ENCODE measurements around the gene NSMCE1.
"Not testable (repeated sequence)": the region's sequence is repeated elsewhere in the genome, so short reads cannot be mapped to it uniquely, and the experiment has no call there.

Gene NSMCE1

GRCh38 chr16:27272697-27273096 is 4.1 kb upstream of the NSMCE1 start:
- H2BK12ac ChIP-seq (ENCODE audit: low read length); H4K8ac ChIP-seq (ENCODE audit: low read depth, low read length); H3K27me3 ChIP-seq (ENCODE audit: insufficient read depth, low read length); H3K4ac ChIP-seq (ENCODE audit: low read depth, low read length); H3K9me3 ChIP-seq (ENCODE audit: insufficient read depth, low read depth, low read length); H3K79me1 ChIP-seq (ENCODE audit: low read length); H3K14ac ChIP-seq (ENCODE audit: low read length); H4K12ac ChIP-seq (ENCODE audit: low read depth, low read length); H3K18ac ChIP-seq (ENCODE audit: low read length); H3K23ac ChIP-seq (ENCODE audit: low read length); H3K9ac ChIP-seq (ENCODE audit: low read length); H3K4me2 ChIP-seq (ENCODE audit: low read length); H3K36me3 ChIP-seq (ENCODE audit: control insufficient read depth in 1 of 2, insufficient read depth in 2 of 2, low read length in 2 of 2); DNase-seq; H2BK120ac ChIP-seq (ENCODE audit: insufficient read depth, low read length, poor library complexity); H3K27ac ChIP-seq (ENCODE audit: low read depth, low read length); H3K4me3 ChIP-seq (ENCODE audit: low read depth, low read length); H4K91ac ChIP-seq (ENCODE audit: low read depth, low read length); H3K4me1 ChIP-seq (ENCODE audit: control insufficient read depth in 1 of 2, insufficient read depth in 2 of 2, low read length in 2 of 2); H2BK5ac ChIP-seq (ENCODE audit: low read depth, low read length, poor library complexity); H2AFZ ChIP-seq (ENCODE audit: insufficient read depth, low read length, poor library complexity); H3K79me2 ChIP-seq (ENCODE audit: control insufficient read depth, insufficient read depth, low read length, poor library complexity); H2AK5ac ChIP-seq (ENCODE audit: low read length): not testable (repeated sequence)
- no CpG with 5 or more reads among the region's 7 CpGs for WGBS (ENCODE audit: extremely low coverage, insufficient coverage, insufficient read length)

- peak overlapping the region; percentile 31 for H2BK12ac ChIP-seq (ENCODE audit: low read length)
- whole genome bisulfite sequencing (ENCODE audit: extremely low coverage, insufficient coverage, insufficient read length) = no CpG with 5 or more reads among the region's 4 CpGs
Observed at GRCh38 chr16:27272076-27272475, 3.5 kb upstream of the NSMCE1 start.

GRCh38 chr16:27270349-27270748 is 1.8 kb upstream of the NSMCE1 start:
- Histone ChIP-seq H3K9me3 (ENCODE audit: insufficient read depth, low read depth, low read length) (no peaks in the 10 kb centered on the region), H3K27me3 (ENCODE audit: insufficient read depth, low read length) (no peaks in the 10 kb centered on the region), H4K12ac (ENCODE audit: low read depth, low read length) (no peak overlapping the region), H3K18ac (ENCODE audit: low read length) (no peak overlapping the region), H3K4me1 (ENCODE audit: control insufficient read depth in 1 of 2, insufficient read depth in 2 of 2, low read length in 2 of 2) (peaks cover 0 to 3% of the 10 kb centered on the region in 2 experiments), H3K4me2 (ENCODE audit: low read length) (no peak overlapping the region), H3K9ac (ENCODE audit: low read length) (no peak overlapping the region), H4K8ac (ENCODE audit: low read depth, low read length) (no peak overlapping the region), H2BK12ac (ENCODE audit: low read length) (no peak overlapping the region), H3K4me3 (ENCODE audit: low read depth, low read length) (no peak overlapping the region), H3K27ac (ENCODE audit: low read depth, low read length) (no peak overlapping the region), H3K14ac (ENCODE audit: low read length) (no peak overlapping the region), H3K36me3 (ENCODE audit: control insufficient read depth in 1 of 2, insufficient read depth in 2 of 2, low read length in 2 of 2) (no peaks in the 10 kb centered on the region), H2AK5ac (ENCODE audit: low read length) (no peak overlapping the region), H2AFZ (ENCODE audit: insufficient read depth, low read length, poor library complexity) (no peak overlapping the region), H2BK5ac (ENCODE audit: low read depth, low read length, poor library complexity) (no peak overlapping the region), H3K79me1 (ENCODE audit: low read length) (peaks cover 2% of the 10 kb centered on the region), H2BK120ac (ENCODE audit: insufficient read depth, low read length, poor library complexity) (no peak overlapping the region), H3K23ac (ENCODE audit: low read length) (no peak overlapping the region), H3K4ac (ENCODE audit: low read depth, low read length) (no peak overlapping the region), H3K79me2 (ENCODE audit: control insufficient read depth, insufficient read depth, low read length, poor library complexity) (peaks cover 2% of the 10 kb centered on the region), H4K91ac (ENCODE audit: low read depth, low read length) (no peak overlapping the region)
- DNase-seq = no peak
- no CpG with 5 or more reads among the region's 4 CpGs for WGBS (ENCODE audit: extremely low coverage, insufficient coverage, insufficient read length)

More at GRCh38 chr16:27272076-27272475, 3.5 kb upstream of the NSMCE1 start:
- Histone ChIP-seq H3K27me3 (ENCODE audit: insufficient read depth, low read length) (no peaks in the 10 kb centered on the region), H2BK5ac (ENCODE audit: low read depth, low read length, poor library complexity) (no peak overlapping the region), H4K12ac (ENCODE audit: low read depth, low read length) (no peak overlapping the region), H3K23ac (ENCODE audit: low read length) (no peak overlapping the region), H3K4me1 (ENCODE audit: control insufficient read depth in 1 of 2, insufficient read depth in 2 of 2, low read length in 2 of 2) (peaks cover 0 to 3% of the 10 kb centered on the region in 2 experiments), H3K79me2 (ENCODE audit: control insufficient read depth, insufficient read depth, low read length, poor library complexity) (peaks cover 2% of the 10 kb centered on the region), H3K9me3 (ENCODE audit: insufficient read depth, low read depth, low read length) (no peaks in the 10 kb centered on the region), H4K91ac (ENCODE audit: low read depth, low read length) (no peak overlapping the region), H3K18ac (ENCODE audit: low read length) (no peak overlapping the region), H3K36me3 (ENCODE audit: control insufficient read depth in 1 of 2, insufficient read depth in 2 of 2, low read length in 2 of 2) (no peaks in the 10 kb centered on the region), H2BK120ac (ENCODE audit: insufficient read depth, low read length, poor library complexity) (no peak overlapping the region), H2AK5ac (ENCODE audit: low read length) (no peak overlapping the region), H3K79me1 (ENCODE audit: low read length) (peaks cover 2% of the 10 kb centered on the region), H3K4me3 (ENCODE audit: low read depth, low read length) (no peak overlapping the region), H3K4ac (ENCODE audit: low read depth, low read length) (no peak overlapping the region), H3K14ac (ENCODE audit: low read length) (no peak overlapping the region), H3K4me2 (ENCODE audit: low read length) (no peak overlapping the region), H4K8ac (ENCODE audit: low read depth, low read length) (no peak overlapping the region), H2AFZ (ENCODE audit: insufficient read depth, low read length, poor library complexity) (no peak overlapping the region), H3K9ac (ENCODE audit: low read length) (no peak overlapping the region), H3K27ac (ENCODE audit: low read depth, low read length) (no peak overlapping the region)
- DNase-seq = no peak

GRCh38 chr16:27269300-27270150 is 953 bp upstream of the NSMCE1 start:
- Histone ChIP-seq H3K27ac (ENCODE audit: low read depth, low read length) (no peak overlapping the region), H2BK5ac (ENCODE audit: low read depth, low read length, poor library complexity) (no peak overlapping the region)
- no CpG with 5 or more reads among the region's 9 CpGs for WGBS (ENCODE audit: extremely low coverage, insufficient coverage, insufficient read length)

More at GRCh38 chr16:27269300-27270150, 953 bp upstream of the NSMCE1 start:
- H3K79me1 ChIP-seq (ENCODE audit: low read length) = peaks cover 2% of the 10 kb centered on the region
- H2BK12ac ChIP-seq (ENCODE audit: low read length) = no peak overlapping the region
- H4K8ac ChIP-seq (ENCODE audit: low read depth, low read length) = peak overlapping the region; percentile 99
- no peak for DNase-seq
- H3K9me3 ChIP-seq (ENCODE audit: insufficient read depth, low read depth, low read length) = no peaks in the 10 kb centered on the region
- H2BK120ac ChIP-seq (ENCODE audit: insufficient read depth, low read length, poor library complexity) = no peak overlapping the region
- H3K4ac ChIP-seq (ENCODE audit: low read depth, low read length) = no peak overlapping the region
- H4K12ac ChIP-seq (ENCODE audit: low read depth, low read length) = no peak overlapping the region
- no peak overlapping the region for H2AK5ac ChIP-seq (ENCODE audit: low read length)
- H3K79me2 ChIP-seq (ENCODE audit: control insufficient read depth, insufficient read depth, low read length, poor library complexity) = peaks cover 2% of the 10 kb centered on the region
- peak overlapping the region; percentile 90 for H4K91ac ChIP-seq (ENCODE audit: low read depth, low read length)
- no peak overlapping the region for H3K18ac ChIP-seq (ENCODE audit: low read length)
- no peak overlapping the region for H3K14ac ChIP-seq (ENCODE audit: low read length)
- H3K4me2 ChIP-seq (ENCODE audit: low read length) = no peak overlapping the region
- peaks cover 0 to 3% of the 10 kb centered on the region in 2 experiments for H3K4me1 ChIP-seq (ENCODE audit: control insufficient read depth in 1 of 2, insufficient read depth in 2 of 2, low read length in 2 of 2)
- no peak overlapping the region for H3K4me3 ChIP-seq (ENCODE audit: low read depth, low read length)
- H3K36me3 ChIP-seq (ENCODE audit: control insufficient read depth in 1 of 2, insufficient read depth in 2 of 2, low read length in 2 of 2) = no peaks in the 10 kb centered on the region
- no peak overlapping the region for H3K9ac ChIP-seq (ENCODE audit: low read length)
- H2AFZ ChIP-seq (ENCODE audit: insufficient read depth, low read length, poor library complexity) = no peak overlapping the region
- H3K23ac ChIP-seq (ENCODE audit: low read length) = no peak overlapping the region
- no peaks in the 10 kb centered on the region for H3K27me3 ChIP-seq (ENCODE audit: insufficient read depth, low read length)
